K562 (cell line): ENCODE measurements around the gene SEL1L. TPM values are rescaled to one million over a fixed set of nuclear protein-coding genes. Genes with fewer than 3 reads are reported as not detected.
A peak's percentile ranks its signal among the peaks of the same experiment; 100 is the strongest.

Experiments
- ATAC-seq: fragments of 200-7000 bp; cut with Tn5 transposase; 3 replicates; pipeline ENCODE4 v1.9.1; 2020; ENCODE audit warnings: moderate library complexity
- BruUV-seq: library from RNA; stranded (reverse); fragments of 400-500 nt; replicated peaks from 2 replicates; lab custom pipeline; 2021; lab: Mats Ljungman, UMichigan
- CTCF ChIA-PET: fragments of 300-600 bp; formaldehyde crosslinking; extraction: SDS; loops from one replicate; lab custom pipeline; 2021; ENCODE audit warnings: low intra/inter-chr PET ratio; lab: Yijun Ruan, JAX
- POLR2A ChIA-PET: fragments of 300-600, 350-650 bp; sonication (Branson Sonifier 250); formaldehyde crosslinking; extraction: SDS; loops from one replicate; lab custom pipeline; 2021; ENCODE audit warnings: antibody characterized with exemption, inconsistent platforms; lab: Yijun Ruan, JAX
- DNase-seq, 4 experiments: peaks; one replicate each; pipeline versions ENCODE4 v3.0.0 to v3.0.0-alpha.2; 2011 to 2018; ENCODE audit warnings: low spot score in 3 of 4, mixed read lengths in 3 of 4; ENCODE audit errors: extremely low read depth in 1 of 4
- FAIRE-seq: peaks from 2 replicates; lab custom pipeline; 2011; peaks lifted over from hg19 to GRCh38; lab: Jason Lieb, UNC
- H2AFZ ChIP-seq: 2 replicates; pipeline ENCODE4 v1.6.0; 2011; ENCODE audit warnings: low read depth, low read length, control low read depth, inconsistent platforms
- H3K27ac ChIP-seq: fragments of 200-600 bp; 3 replicates; pipeline ENCODE4 v1.8.0; 2011; ENCODE audit warnings: low read depth, mild to moderate bottlenecking, control low read depth, inconsistent platforms, low read length, moderate library complexity, mixed read lengths; ENCODE audit errors: extremely low read depth
- H3K27me3 ChIP-seq, 2 experiments: fragments of 300-600 bp in 1 of 2; 2 replicates in 1 of 2; 3 replicates in 1 of 2; pipeline versions ENCODE4 v1.6.0 to v1.8.0; 2011; ENCODE audit warnings: inconsistent platforms in 2 of 2, low read length in 2 of 2, mild to moderate bottlenecking in 1 of 2, mixed read lengths in 1 of 2, moderate library complexity in 1 of 2; ENCODE audit not compliant: control insufficient read depth in 2 of 2, insufficient read depth in 2 of 2
- H3K36me3 ChIP-seq: fragments of 300-600 bp; 3 replicates; pipeline ENCODE4 v1.8.0; 2011; ENCODE audit warnings: mild to moderate bottlenecking, low read length, inconsistent platforms; ENCODE audit not compliant: control insufficient read depth, insufficient read depth
- H3K4me1 ChIP-seq, 2 experiments: fragments of 200-600 bp in 1 of 2; replicated peaks in 1 of 2; 2 replicates in 1 of 2; 3 replicates in 1 of 2; pipeline versions ENCODE4 v1.5.1 to v1.8.0; 2011; ENCODE audit warnings: inconsistent platforms in 2 of 2, low read length in 2 of 2, mild to moderate bottlenecking in 1 of 2, mixed read lengths in 1 of 2, moderate library complexity in 1 of 2; ENCODE audit not compliant: control insufficient read depth in 2 of 2, insufficient read depth in 2 of 2
- H3K4me2 ChIP-seq: 2 replicates; pipeline ENCODE4 v1.6.1; 2011; ENCODE audit warnings: low read length, control low read depth, inconsistent platforms, mixed read lengths; ENCODE audit not compliant: insufficient read depth
- H3K4me3 ChIP-seq: fragments of 200-600 bp; sonication (generic), shearing (Covaris generic); 2 replicates; pipeline ENCODE4 v1.5.1; 2016; ENCODE audit warnings: control low read depth, inconsistent platforms
- H3K79me2 ChIP-seq: fragments of 200-600 bp; 3 replicates; pipeline ENCODE4 v1.8.0; 2011; ENCODE audit warnings: low read length, inconsistent platforms; ENCODE audit not compliant: control insufficient read depth, insufficient read depth
- H3K9ac ChIP-seq, 2 experiments: 2 replicates each; pipeline versions ENCODE4 v1.6.0 to v1.6.1; 2011; ENCODE audit warnings: low read depth in 2 of 2, low read length in 2 of 2, control low read depth in 1 of 2, inconsistent platforms in 1 of 2, mild to moderate bottlenecking in 1 of 2, mixed read lengths in 1 of 2; ENCODE audit not compliant: insufficient read depth in 1 of 2
- H3K9me1 ChIP-seq: one replicate; pipeline ENCODE4 v1.6.0; 2011; ENCODE audit warnings: inconsistent platforms, mild to moderate bottlenecking, low read length, moderate library complexity; ENCODE audit not compliant: control insufficient read depth, insufficient read depth
- H3K9me3 ChIP-seq: replicated peaks from 2 replicates; pipeline ENCODE4 v1.5.1; 2011; ENCODE audit warnings: low read depth, low read length, inconsistent platforms; ENCODE audit not compliant: control insufficient read depth, insufficient read depth
- H4K20me1 ChIP-seq: replicated peaks from 2 replicates; pipeline ENCODE4 v1.6.1; 2011; ENCODE audit warnings: low read length, inconsistent platforms, mixed read lengths; ENCODE audit not compliant: control insufficient read depth, insufficient read depth
- MEIS2 ChIP-seq: fragments of 450-650 bp; IDR thresholded peaks from 2 replicates; pipeline ENCODE4 v1.6.1; 2014; ENCODE audit warnings: mild to moderate bottlenecking; ENCODE audit not compliant: partially characterized antibody
- U2AF2 ChIP-seq: fragments of 200-400 bp; formaldehyde crosslinking; optimal IDR thresholded peaks from 2 replicates; pipeline ENCODE3; 2017; ENCODE audit warnings: low read depth, mild to moderate bottlenecking, low read length
- ZNF175 ChIP-seq: fragments of 200-800 bp; sonication (Bioruptor generic); IDR thresholded peaks from 2 replicates; pipeline ENCODE4 v1.6.1; 2016; ENCODE audit warnings: low read depth, mild to moderate bottlenecking, missing genetic modification characterization, missing compliant biosample characterization
- WGBS: fragments of 100-300 bp; shearing (Covaris generic); methylation state at CpG from one replicate; pipeline ENCODE4 v1.1.6; 2016; ENCODE audit warnings: low coverage, mixed read lengths; ENCODE audit not compliant: insufficient coverage; ENCODE audit errors: missing lambda C conversion rate; 5-methylcytosine and 5-hydroxymethylcytosine counted together
- in situ Hi-C: fragments of 300-500 bp; cut with MboI; formaldehyde crosslinking; loops from 4 replicates; pipeline ENCODE4 v1.15.0; 2018; ENCODE audit warnings: inconsistent platforms, mixed read lengths
- intact Hi-C: fragments of 100-400 bp; cut with micrococcal nuclease; formaldehyde crosslinking; loops from 2 replicates; pipeline ENCODE4 v1.14.2; 2022
- polyA plus RNA-seq, 8 experiments: library from polyadenylated mRNA; depleted of rRNA in 4 of 8; stranded (reverse) in 5 of 8; unstranded in 3 of 8; fragments of >200 nt; fragmentation: Nextera tagmentation in 2 of 8; fragmentation: Illumina TruSeq in 1 of 8; extraction: Ambion mirVana in 2 of 8; extraction: Trizol in 1 of 8; gene quantifications; 2 replicates each; pipeline versions ENCODE4 v1.2.1 to v1.2.3, GENCODE V29; 2011 to 2014; ENCODE audit warnings: inconsistent platforms in 1 of 8, missing spikeins in 1 of 8
- total RNA-seq, 7 experiments: library from RNA; depleted of rRNA in 6 of 7; stranded (reverse); fragments of >200 nt in 6 of 7; fragmentation: Illumina TruSeq in 2 of 7; extraction: Trizol in 2 of 7; gene quantifications; 2 replicates each; pipeline versions ENCODE4 v1.2.1 to v1.2.3, GENCODE V29; 2011 to 2021; ENCODE audit warnings: low replicate concordance in 1 of 7
- TF ChIP-seq, protein P1 (sequence below), 2 experiments: fragments of 450-650 bp in 1 of 2; sonication (generic) in 1 of 2; formaldehyde crosslinking in 1 of 2; IDR thresholded peaks in 1 of 2; conservative IDR thresholded peaks in 1 of 2; 2 replicates each; pipeline versions ENCODE4 v1.6.1 to v1.8.1; 2016 to 2023; ENCODE audit warnings: mild to moderate bottlenecking in 2 of 2, moderate library complexity in 2 of 2, inconsistent platforms in 1 of 2, missing genetic modification reagents in 1 of 2
- TF ChIP-seq, protein P2 (sequence below), 2 experiments: IDR thresholded peaks in 1 of 2; conservative IDR thresholded peaks in 1 of 2; 2 replicates each; pipeline ENCODE4 v1.6.1; 2016; ENCODE audit warnings: low read depth in 2 of 2, mild to moderate bottlenecking in 1 of 2, missing compliant biosample characterization in 1 of 2, missing genetic modification characterization in 1 of 2, moderate library complexity in 1 of 2
- TF ChIP-seq, protein P3 (sequence below): fragments of 450-650 bp; IDR thresholded peaks from 2 replicates; pipeline ENCODE4 v1.6.1; 2016

SEL1L gene
- total and polyA plus RNA-seq, 9 of the 15 experiments (the other 6 are each of a cell fraction or from before 2014, with no cell fraction given), result 7.7 to 21.1 (median 13.6) TPM

DNA sequence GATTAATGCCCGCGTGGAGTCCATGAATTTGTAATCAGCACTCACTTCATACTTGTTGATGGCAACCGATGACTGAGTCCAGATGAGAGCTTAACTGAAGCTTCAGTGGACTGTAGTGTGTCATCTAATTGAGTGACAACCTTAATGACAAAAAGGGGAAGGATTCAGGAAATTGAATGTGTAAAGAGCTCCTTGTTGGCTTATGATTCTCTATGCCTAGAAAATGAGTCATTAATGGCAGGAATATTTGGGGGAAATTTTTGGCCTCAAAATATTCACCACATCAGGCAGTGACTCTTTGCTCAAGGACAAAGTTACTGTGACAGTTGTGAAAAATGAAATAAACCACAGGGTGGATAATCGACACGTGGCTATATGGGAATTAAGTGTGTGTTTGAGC lies 78.3 kb downstream of the SEL1L start:
- in situ Hi-C loops, result loop anchor here (25.0 kb wide), 1 partner anchor 468 kb away; no protein-coding TSS in a partner anchor
- Histone ChIP-seq H3K27me3 (no peaks in the 10 kb centered on the region), H2AFZ (peak overlapping the region; percentile 1; the same call in 1 of the 2 replicates), H3K27ac (no peak overlapping the region), H3K4me1 (peaks cover 0 to 2% of the 10 kb centered on the region in 2 experiments; a peak in 2 of 5 replicates), H3K79me2 (no peaks in the 10 kb centered on the region), H4K20me1 (no peaks in the 10 kb centered on the region), H3K9me1 (no peaks in the 10 kb centered on the region), H3K36me3 (no peaks in the 10 kb centered on the region), H3K9me3 (no peaks in the 10 kb centered on the region), H3K4me2 (no peak overlapping the region), H3K9ac (no peak overlapping the region), H3K4me3 (no peak overlapping the region)
- no TSS peak for BruUV-seq
- ATAC-seq (0 out of 3 replicates have a peak, but pooled peaks have one; percentile 14), FAIRE-seq (no peak), DNase-seq (no peak)
- ChIA-PET POLR2A (interaction anchor here (0.9 to 1.1 kb wide), 2 partner anchors 28 to 234 kb away, joined by 3 to 4 read pairs; partner anchors contain the start of gene GTF2A1), CTCF (no interaction called here)
- TF ChIP-seq ZNF175 (CRISPR knock-in tag) (no peak), U2AF2 (no peak), MEIS2 (peak; percentile 88)
- TF ChIP-seq, protein P1, sequence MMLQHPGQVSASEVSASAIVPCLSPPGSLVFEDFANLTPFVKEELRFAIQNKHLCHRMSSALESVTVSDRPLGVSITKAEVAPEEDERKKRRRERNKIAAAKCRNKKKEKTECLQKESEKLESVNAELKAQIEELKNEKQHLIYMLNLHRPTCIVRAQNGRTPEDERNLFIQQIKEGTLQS (IDR thresholded peaks at IDR 0.05), result peak; percentile 42
- TF ChIP-seq, protein P1 (CRISPR knock-in tag; conservative IDR thresholded peaks at IDR 0.05), result no peak
- TF ChIP-seq, protein P2, sequence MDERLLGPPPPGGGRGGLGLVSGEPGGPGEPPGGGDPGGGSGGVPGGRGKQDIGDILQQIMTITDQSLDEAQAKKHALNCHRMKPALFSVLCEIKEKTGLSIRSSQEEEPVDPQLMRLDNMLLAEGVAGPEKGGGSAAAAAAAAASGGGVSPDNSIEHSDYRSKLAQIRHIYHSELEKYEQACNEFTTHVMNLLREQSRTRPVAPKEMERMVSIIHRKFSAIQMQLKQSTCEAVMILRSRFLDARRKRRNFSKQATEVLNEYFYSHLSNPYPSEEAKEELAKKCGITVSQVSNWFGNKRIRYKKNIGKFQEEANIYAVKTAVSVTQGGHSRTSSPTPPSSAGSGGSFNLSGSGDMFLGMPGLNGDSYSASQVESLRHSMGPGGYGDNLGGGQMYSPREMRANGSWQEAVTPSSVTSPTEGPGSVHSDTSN (CRISPR knock-in tag; IDR thresholded peaks at IDR 0.05; ENCODE audit: low read depth), result 0 out of 2 replicates have a peak, but pooled peaks have one; percentile 45
- TF ChIP-seq, protein P2 (tag; conservative IDR thresholded peaks at IDR 0.05; ENCODE audit: low read depth), result peak; percentile 84
- TF ChIP-seq, protein P3, sequence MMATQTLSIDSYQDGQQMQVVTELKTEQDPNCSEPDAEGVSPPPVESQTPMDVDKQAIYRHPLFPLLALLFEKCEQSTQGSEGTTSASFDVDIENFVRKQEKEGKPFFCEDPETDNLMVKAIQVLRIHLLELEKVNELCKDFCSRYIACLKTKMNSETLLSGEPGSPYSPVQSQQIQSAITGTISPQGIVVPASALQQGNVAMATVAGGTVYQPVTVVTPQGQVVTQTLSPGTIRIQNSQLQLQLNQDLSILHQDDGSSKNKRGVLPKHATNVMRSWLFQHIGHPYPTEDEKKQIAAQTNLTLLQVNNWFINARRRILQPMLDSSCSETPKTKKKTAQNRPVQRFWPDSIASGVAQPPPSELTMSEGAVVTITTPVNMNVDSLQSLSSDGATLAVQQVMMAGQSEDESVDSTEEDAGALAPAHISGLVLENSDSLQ, result peak; percentile 93
- intact Hi-C loops, result no loop called here
- WGBS, result 21% methylated on average over 5 of the region's 5 CpGs
